Measurements from ENCODE around the gene ETV2. TPM values are rescaled to one million over a fixed set of nuclear protein-coding genes. Genes with fewer than 3 reads are reported as not detected.

ETV2 gene
- total RNA-seq, 4 donors from 2014 or later = 1.1 to 35.2 (median 3.5) TPM; not detected in 1

GRCh38 chr19:35636651-35637050 is 4.9 kb upstream of the ETV2 start:
- H3K27ac ChIP-seq = no peak overlapping the region
- 93 to 100% methylated on average over 1 to 3 of the region's 3 CpGs for WGBS, 2 donors (ENCODE audit: low coverage in 1 of 2)
- in situ Hi-C loops (cut with MboI; ENCODE audit: low pct_ligation_motif_present in 1 of 4, low pct_unique_long_range_greater_than_20kb in 1 of 4, low sequenced_read_pairs in 3 of 4) (no loop called here), intact Hi-C loops (cut with DNase I; ENCODE audit: low total_unique reads) (loop anchor here (10.0 kb wide), 1 partner anchor 92 kb away; the partner anchor contains the start of gene TMEM147)
- H3K27me3 ChIP-seq = no peaks in the 10 kb centered on the region
- H3K36me3 ChIP-seq = peaks cover 0 to 56% (median 16%) of the 10 kb centered on the region in 4 donors
- TF ChIP-seq POLR2AphosphoS5 (IDR thresholded peaks at IDR 0.05) (no peak), CTCF (IDR thresholded peaks at IDR 0.05) (no peak), EP300 (IDR thresholded peaks at IDR 0.05; ENCODE audit: low read depth) (no peak), POLR2A (IDR thresholded peaks at IDR 0.05) (no peak)
- no peak for DNase-seq
- peaks cover 0 to 4% (median 1%) of the 10 kb centered on the region in 4 donors for H3K4me1 ChIP-seq
- H3K4me3 ChIP-seq = no peak overlapping the region
- H3K9me3 ChIP-seq = no peaks in the 10 kb centered on the region

DNA sequence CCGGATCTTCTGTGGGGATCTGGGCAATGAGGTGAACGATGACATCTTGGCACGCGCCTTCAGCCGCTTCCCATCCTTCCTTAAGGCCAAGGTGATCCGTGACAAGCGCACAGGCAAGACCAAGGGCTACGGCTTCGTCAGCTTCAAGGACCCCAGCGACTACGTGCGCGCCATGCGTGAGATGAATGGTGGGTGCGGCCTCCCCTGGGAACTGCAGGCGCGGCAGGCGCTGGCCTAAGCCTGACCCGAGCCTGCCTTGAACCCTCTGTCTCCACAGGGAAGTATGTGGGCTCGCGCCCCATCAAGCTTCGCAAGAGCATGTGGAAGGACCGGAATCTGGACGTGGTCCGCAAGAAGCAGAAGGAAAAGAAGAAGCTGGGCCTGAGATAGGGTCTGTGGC is 4.4 kb upstream of the ETV2 start:
- Histone ChIP-seq H3K4me1 (peaks cover 0 to 8% (median 3%) of the 10 kb centered on the region in 4 donors), H3K27ac (no peak overlapping the region), H3K27me3 (no peaks in the 10 kb centered on the region), H3K9me3 (no peaks in the 10 kb centered on the region), H3K36me3 (peaks cover 0 to 52% (median 15%) of the 10 kb centered on the region in 4 donors), H3K4me3 (no peak overlapping the region)
- WGBS, 2 donors (ENCODE audit: low coverage in 1 of 2) = 95% methylated on average over 25 of the region's 25 CpGs; no CpG with 5 or more reads in 1 of the 2 donors
- in situ Hi-C loops (cut with MboI; ENCODE audit: low pct_ligation_motif_present in 1 of 4, low pct_unique_long_range_greater_than_20kb in 1 of 4, low sequenced_read_pairs in 3 of 4) = no loop called here
- intact Hi-C loops (cut with DNase I; ENCODE audit: low total_unique reads) = loop anchor here (10.0 kb wide), 1 partner anchor 92 kb away; the partner anchor contains the start of gene TMEM147
- TF ChIP-seq POLR2A (IDR thresholded peaks at IDR 0.05) (no peak), POLR2AphosphoS5 (IDR thresholded peaks at IDR 0.05) (no peak), CTCF (IDR thresholded peaks at IDR 0.05) (no peak), EP300 (IDR thresholded peaks at IDR 0.05; ENCODE audit: low read depth) (no peak)
- DNase-seq = no peak

GRCh38 chr19:35639321-35639639 is 2.3 kb upstream of the ETV2 start:
- no peak overlapping the region for H3K27ac ChIP-seq
- 39 to 66% methylated on average over 6 of the region's 6 CpGs for WGBS, 2 donors (ENCODE audit: low coverage in 1 of 2)
- no peak for TF ChIP-seq EP300 (IDR thresholded peaks at IDR 0.05; ENCODE audit: low read depth)
- TF ChIP-seq POLR2AphosphoS5 (IDR thresholded peaks at IDR 0.05) = no peak
- no peak for TF ChIP-seq CTCF (IDR thresholded peaks at IDR 0.05)
- TF ChIP-seq POLR2A (IDR thresholded peaks at IDR 0.05) = no peak
- H3K4me3 ChIP-seq = no peak overlapping the region
- H3K4me1 ChIP-seq = peaks cover 4 to 18% (median 11%) of the 10 kb centered on the region in 4 donors
- H3K36me3 ChIP-seq = peaks cover 0 to 31% (median 10%) of the 10 kb centered on the region in 4 donors
- DNase-seq = no peak
- in situ Hi-C loops (cut with MboI; ENCODE audit: low pct_ligation_motif_present in 1 of 4, low pct_unique_long_range_greater_than_20kb in 1 of 4, low sequenced_read_pairs in 3 of 4) = no loop called here
- no peaks in the 10 kb centered on the region for H3K27me3 ChIP-seq
- intact Hi-C loops (cut with DNase I; ENCODE audit: low total_unique reads) = loop anchor here (10.0 kb wide), 1 partner anchor 94 kb away; the partner anchor contains the start of gene TMEM147
- no peaks in the 10 kb centered on the region for H3K9me3 ChIP-seq

- H3K27ac ChIP-seq = no peak overlapping the region
- intact Hi-C loops (cut with DNase I; ENCODE audit: low total_unique reads) = loop anchor here (10.0 kb wide), 1 partner anchor 95 kb away; the partner anchor contains the start of gene TMEM147
- in situ Hi-C loops (cut with MboI; ENCODE audit: low pct_ligation_motif_present in 1 of 4, low pct_unique_long_range_greater_than_20kb in 1 of 4, low sequenced_read_pairs in 3 of 4) = no loop called here
- no peaks in the 10 kb centered on the region for H3K9me3 ChIP-seq
- TF ChIP-seq POLR2AphosphoS5 (IDR thresholded peaks at IDR 0.05) (no peak), POLR2A (IDR thresholded peaks at IDR 0.05) (no peak), EP300 (IDR thresholded peaks at IDR 0.05; ENCODE audit: low read depth) (no peak), CTCF (IDR thresholded peaks at IDR 0.05) (no peak)
- H3K4me3 ChIP-seq = no peak overlapping the region
- 71 to 79% methylated on average over 4 to 8 of the region's 8 CpGs for WGBS, 2 donors (ENCODE audit: low coverage in 1 of 2)
- peaks cover 4 to 20% (median 13%) of the 10 kb centered on the region in 4 donors for H3K4me1 ChIP-seq
- H3K36me3 ChIP-seq = peaks cover 0 to 25% (median 8%) of the 10 kb centered on the region in 4 donors
- DNase-seq = no peak
- H3K27me3 ChIP-seq = no peaks in the 10 kb centered on the region
Measured at GRCh38 chr19:35639863-35640262, 1.7 kb upstream of the ETV2 start.
